GM23338 (cell line): ENCODE data around the gene CELSR1. TPM values are rescaled to one million over a fixed set of nuclear protein-coding genes. Genes with fewer than 3 reads are reported as not detected.

Experiments
- ATAC-seq: fragments of 200-7000 bp; cut with Tn5 transposase; 3 replicates; pipeline ENCODE4 v1.9.1; 2020
- DNase-seq: peaks from one replicate; pipeline ENCODE4 v3.0.0-alpha.2; 2015; ENCODE audit warnings: low spot score
- H2AFZ ChIP-seq: fragments of 200-600 bp; sonication (generic); 2 replicates; pipeline ENCODE4 v1.8.0; 2016; ENCODE audit warnings: antibody characterized with exemption, mild to moderate bottlenecking, moderate library complexity
- H3F3A ChIP-seq: fragments of 200-600 bp; sonication (generic); replicated peaks from 2 replicates; pipeline ENCODE4 v1.8.0; 2017; ENCODE audit warnings: antibody characterized with exemption, mixed run types, low read depth
- H3K27ac ChIP-seq: fragments of 200-600 bp; sonication (generic); 2 replicates; pipeline ENCODE4 v1.6.1; 2016; ENCODE audit warnings: low read depth
- H3K27me3 ChIP-seq: fragments of 200-600 bp; sonication (generic); 2 replicates; pipeline ENCODE4 v1.8.0; 2016; ENCODE audit warnings: mild to moderate bottlenecking, mixed run types, moderate library complexity; ENCODE audit not compliant: insufficient read depth
- H3K36me3 ChIP-seq: fragments of 200-600 bp; sonication (generic); 2 replicates; pipeline ENCODE4 v1.8.0; 2016; ENCODE audit warnings: mild to moderate bottlenecking; ENCODE audit not compliant: insufficient read depth
- H3K4me1 ChIP-seq: fragments of 200-600 bp; sonication (generic); 2 replicates; pipeline ENCODE4 v1.8.0; 2016; ENCODE audit warnings: mild to moderate bottlenecking, moderate library complexity; ENCODE audit not compliant: insufficient read depth
- H3K4me2 ChIP-seq: fragments of 200-600 bp; sonication (generic); 2 replicates; pipeline ENCODE4 v1.7.1; 2017; ENCODE audit warnings: mixed run types
- H3K4me3 ChIP-seq: fragments of 200-600 bp; sonication (generic); 2 replicates; pipeline ENCODE4 v1.6.1; 2016; ENCODE audit warnings: mixed run types
- H3K79me2 ChIP-seq: fragments of 200-600 bp; sonication (generic); replicated peaks from 2 replicates; pipeline ENCODE4 v1.8.0; 2017; ENCODE audit warnings: mild to moderate bottlenecking; ENCODE audit not compliant: insufficient read depth
- H3K9me2 ChIP-seq: fragments of 200-600 bp; sonication (generic); 2 replicates; pipeline ENCODE4 v1.8.0; 2017; ENCODE audit not compliant: insufficient read depth
- H4K20me1 ChIP-seq: fragments of 200-600 bp; sonication (generic); replicated peaks from 2 replicates; pipeline ENCODE4 v1.8.0; 2017; ENCODE audit warnings: mild to moderate bottlenecking; ENCODE audit not compliant: insufficient read depth
- H3K27ac Mint-ChIP-seq: 2 replicates; pipeline ENCODE4 v1.8.0; 2020; ENCODE audit warnings: inconsistent platforms, mild to moderate bottlenecking, moderate library complexity, mixed read lengths
- H3K27me3 Mint-ChIP-seq: 3 replicates; pipeline ENCODE4 v1.8.0; 2022; ENCODE audit warnings: low read depth, mild to moderate bottlenecking, moderate library complexity, mixed read lengths, inconsistent platforms; ENCODE audit not compliant: insufficient read depth, poor library complexity
- H3K36me3 Mint-ChIP-seq: 3 replicates; pipeline ENCODE4 v1.8.0; 2021; ENCODE audit warnings: low read depth, mild to moderate bottlenecking, inconsistent platforms, moderate library complexity, mixed read lengths
- H3K4me1 Mint-ChIP-seq: 3 replicates; pipeline ENCODE4 v1.8.0; 2020; ENCODE audit warnings: mild to moderate bottlenecking, inconsistent platforms, mixed read lengths
- H3K4me3 Mint-ChIP-seq: 3 replicates; pipeline ENCODE4 v1.8.0; 2021; ENCODE audit warnings: moderate library complexity, mild to moderate bottlenecking, inconsistent platforms, mixed read lengths
- H3K9me3 Mint-ChIP-seq: 3 replicates; pipeline ENCODE4 v1.8.0; 2020; ENCODE audit warnings: moderate library complexity, mild to moderate bottlenecking, inconsistent platforms, mixed read lengths
- CREB1 ChIP-seq: fragments of 250-450 bp; sonication (Bioruptor Pico); IDR thresholded peaks from 2 replicates; pipeline ENCODE4 v1.5.0; 2020; ENCODE audit warnings: low read depth, mild to moderate bottlenecking, moderate library complexity
- CTCF ChIP-seq, 2 experiments: fragments of 200-600 bp in 1 of 2; sonication (generic) in 1 of 2; conservative IDR thresholded peaks; 2 replicates each; pipeline versions ENCODE4 v1.5.1 to v1.6.1; 2016 to 2017; ENCODE audit warnings: antibody characterized with exemption in 2 of 2, low read depth in 2 of 2, mild to moderate bottlenecking in 2 of 2, moderate library complexity in 1 of 2
- ETS1 ChIP-seq: IDR thresholded peaks from 2 replicates; pipeline ENCODE4 v1.6.1; 2016; ENCODE audit warnings: antibody characterized with exemption
- EZH2 ChIP-seq: fragments of 200-600 bp; sonication (generic); IDR thresholded peaks from one replicate; pipeline ENCODE4 v1.8.0; 2017; ENCODE audit warnings: antibody characterized with exemption, mild to moderate bottlenecking, low read depth; ENCODE audit not compliant: unreplicated experiment
- EZH2phosphoT487 ChIP-seq: fragments of 200-600 bp; sonication (generic); IDR thresholded peaks from one replicate; pipeline ENCODE4 v1.8.1; 2018; ENCODE audit warnings: antibody characterized with exemption; ENCODE audit not compliant: unreplicated experiment
- JUNB ChIP-seq: IDR thresholded peaks from one replicate; pipeline ENCODE4 v1.6.1; 2016; ENCODE audit warnings: antibody characterized with exemption; ENCODE audit not compliant: unreplicated experiment
- NANOG ChIP-seq: IDR thresholded peaks from 2 replicates; pipeline ENCODE4 v1.6.1; 2016; ENCODE audit warnings: antibody characterized with exemption, borderline replicate concordance
- POLR2AphosphoS5 ChIP-seq: IDR thresholded peaks from 2 replicates; pipeline ENCODE4 v1.6.1; 2016; ENCODE audit warnings: antibody characterized with exemption, low read depth
- REST ChIP-seq: IDR thresholded peaks from one replicate; pipeline ENCODE4 v1.6.1; 2018; ENCODE audit warnings: antibody characterized with exemption; ENCODE audit not compliant: unreplicated experiment
- STAT1 ChIP-seq: IDR thresholded peaks from one replicate; pipeline ENCODE4 v1.6.1; 2016; ENCODE audit warnings: antibody characterized with exemption; ENCODE audit not compliant: unreplicated experiment
- ZNF114 ChIP-seq: fragments of 250-450 bp; sonication (Bioruptor Pico); IDR thresholded peaks from 2 replicates; pipeline ENCODE4 v1.5.0; 2020; ENCODE audit warnings: mild to moderate bottlenecking, moderate library complexity
- ZNF331 ChIP-seq: fragments of 250-450 bp; sonication (Bioruptor Pico); IDR thresholded peaks from 2 replicates; pipeline ENCODE4 v1.5.0; 2020; ENCODE audit warnings: low read depth, mild to moderate bottlenecking, moderate library complexity
- polyA plus RNA-seq: library from polyadenylated mRNA; unstranded; fragments of >200 nt; fragmentation: Nextera tagmentation; extraction: Ambion mirVana; gene quantifications from 2 replicates; pipeline ENCODE4 v1.2.1, GENCODE V29; 2016
- total RNA-seq: library from RNA; depleted of rRNA; stranded (reverse); fragments of >200 nt; shearing (Covaris generic); gene quantifications from 2 replicates; pipeline ENCODE4 v1.2.3, GENCODE V29; 2014

CELSR1 gene
- total and polyA plus RNA-seq, 2 experiments from 2014 or later: 4.8 to 20.4 TPM

GRCh38 chr22:46380581-46380980 is 156.8 kb downstream of the CELSR1 start:
- Mint-ChIP-seq H3K9me3 (no peaks in the 10 kb centered on the region; the same call in 2 of the 3 replicates), H3K27ac (no peak overlapping the region), H3K36me3 (peaks cover 20% of the 10 kb centered on the region), H3K4me3 (no peak overlapping the region), H3K27me3 (peaks cover 11% of the 10 kb centered on the region), H3K4me1 (peaks cover 36% of the 10 kb centered on the region)
- H3K27me3 ChIP-seq: no peaks in the 10 kb centered on the region
- peaks cover 21% of the 10 kb centered on the region for H3K4me1 ChIP-seq
- no peak overlapping the region for H3K27ac ChIP-seq
- ATAC-seq: no peak
- H3K4me2 ChIP-seq: no peak overlapping the region
- H3K79me2 ChIP-seq: no peaks in the 10 kb centered on the region
- no peaks in the 10 kb centered on the region for H4K20me1 ChIP-seq
- H3F3A ChIP-seq: 0 out of 2 replicates have a peak, but pooled peaks cover 5% of the 10 kb centered on the region
- no peak for DNase-seq
- no peaks in the 10 kb centered on the region for H3K9me2 ChIP-seq
- no peak overlapping the region for H3K4me3 ChIP-seq
- TF ChIP-seq POLR2AphosphoS5: no peak
- no peaks in the 10 kb centered on the region for H3K36me3 ChIP-seq
- H2AFZ ChIP-seq: no peak overlapping the region

- H2AFZ ChIP-seq: no peak overlapping the region
- no peak overlapping the region for H3K4me2 ChIP-seq
- Mint-ChIP-seq H3K27ac (peak overlapping the region; percentile 78), H3K9me3 (no peaks in the 10 kb centered on the region; the same call in 2 of the 3 replicates), H3K36me3 (peaks cover 24% of the 10 kb centered on the region), H3K4me3 (no peak overlapping the region; the same call in 2 of the 3 replicates), H3K4me1 (peaks cover 36% of the 10 kb centered on the region), H3K27me3 (peaks cover 11% of the 10 kb centered on the region)
- TF ChIP-seq ZNF114 (CRISPR knock-in tag) (no peak), EZH2phosphoT487 (no peak), REST (no peak)
- H4K20me1 ChIP-seq: no peaks in the 10 kb centered on the region
- no peak overlapping the region for H3K27ac ChIP-seq
- DNase-seq: no peak
- peaks cover 21% of the 10 kb centered on the region for H3K4me1 ChIP-seq
- no peaks in the 10 kb centered on the region for H3K36me3 ChIP-seq
- no peaks in the 10 kb centered on the region for H3K79me2 ChIP-seq
- H3K27me3 ChIP-seq: no peaks in the 10 kb centered on the region
- H3K9me2 ChIP-seq: no peaks in the 10 kb centered on the region
- no peak overlapping the region for H3K4me3 ChIP-seq
- H3F3A ChIP-seq: 0 out of 2 replicates have a peak, but pooled peaks cover 5% of the 10 kb centered on the region
- ATAC-seq: no peak
These were observed 157.4 kb downstream of the CELSR1 start for GRCh38 chr22:46380069-46380468.

GRCh38 chr22:46379066-46379930 is 158.1 kb downstream of the CELSR1 start:
- peaks cover 11% of the 10 kb centered on the region for H3K27me3 Mint-ChIP-seq
- no peaks in the 10 kb centered on the region for H3K9me2 ChIP-seq
- no peaks in the 10 kb centered on the region for H4K20me1 ChIP-seq
- H3K36me3 ChIP-seq: no peaks in the 10 kb centered on the region
- H3K4me1 ChIP-seq: peaks cover 21% of the 10 kb centered on the region
- peaks cover 24% of the 10 kb centered on the region for H3K36me3 Mint-ChIP-seq
- peaks cover 36% of the 10 kb centered on the region for H3K4me1 Mint-ChIP-seq
- no peaks in the 10 kb centered on the region for H3K79me2 ChIP-seq
- H3K4me3 Mint-ChIP-seq: no peak overlapping the region; the same call in 2 of the 3 replicates
- H3F3A ChIP-seq: 0 out of 2 replicates have a peak, but pooled peaks cover 5% of the 10 kb centered on the region
- H3K4me3 ChIP-seq: no peak overlapping the region
- no peak overlapping the region; the same call in 1 of the 2 replicates for H3K4me2 ChIP-seq
- no peak for ATAC-seq
- H3K27ac Mint-ChIP-seq: peak overlapping the region; percentile 78
- no peak overlapping the region for H2AFZ ChIP-seq
- no peak for DNase-seq
- no peaks in the 10 kb centered on the region; the same call in 2 of the 3 replicates for H3K9me3 Mint-ChIP-seq
- 0 out of 2 replicates have a peak overlapping the region, but pooled peaks have one; percentile 55 for H3K27ac ChIP-seq
- no peaks in the 10 kb centered on the region for H3K27me3 ChIP-seq
- TF ChIP-seq JUNB: no peak
- no peak for TF ChIP-seq POLR2AphosphoS5
- no peak for TF ChIP-seq EZH2phosphoT487
- no peak for TF ChIP-seq ZNF331 (CRISPR knock-in tag)
- TF ChIP-seq EZH2: no peak
- TF ChIP-seq NANOG: no peak
- TF ChIP-seq CREB1 (CRISPR knock-in tag): no peak
- no peak for TF ChIP-seq STAT1
- TF ChIP-seq CTCF (conservative IDR thresholded peaks at IDR 0.05; ENCODE audit: low read depth in 2 of 2): no peak
- TF ChIP-seq ZNF114 (CRISPR knock-in tag): no peak
- TF ChIP-seq ETS1: no peak
